HG02884 (cell line): ENCODE results near the gene NDUFAF2.
"Not testable (repeated sequence)": the region's sequence is repeated elsewhere in the genome, so short reads cannot be mapped to it uniquely, and the experiment has no call there.

ENCODE experiments used
- ATAC-seq: cut with Tn5 transposase; IDR thresholded peaks from one replicate; pipeline ENCODE4 v1.9.1; 2021; ENCODE audit warnings: mild to moderate bottlenecking, moderate library complexity; ENCODE audit not compliant: unreplicated experiment

The NDUFAF2 gene

GRCh38 chr5:60944904-60945812 lies at the start of gene NDUFAF2, which contains the start of gene ERCC8:
NDUFAF2 (plus strand) TSS chr5:60945205; CDS start chr5:60945256, 51 bp downstream.
ERCC8 (minus strand) TSS chr5:60945070; CDS start chr5:60945008, 62 bp downstream.
- peak; percentile 100 for ATAC-seq

- ATAC-seq: no peak
Observed at GRCh38 chr5:60896991-60897390, 48.0 kb upstream of the NDUFAF2 start.

DNA sequence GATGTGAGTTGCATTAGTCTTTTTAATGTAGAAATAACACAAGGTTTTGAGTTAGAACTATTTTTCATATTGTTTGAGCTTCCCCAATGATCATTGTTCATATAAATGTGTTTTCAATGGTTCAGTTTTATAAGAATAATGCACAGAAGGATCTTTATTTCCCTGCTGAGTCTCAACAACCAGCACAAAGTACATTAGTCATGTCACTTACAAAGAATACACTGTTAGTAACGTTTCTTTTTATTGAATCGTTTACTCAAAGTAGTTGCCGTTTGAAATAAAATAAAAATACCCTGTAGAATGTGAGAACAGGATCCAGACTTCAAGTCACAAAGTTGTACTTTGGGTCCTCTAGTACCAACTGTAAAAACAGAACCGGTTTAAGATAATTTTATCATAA lies 41.6 kb upstream of the NDUFAF2 start:
- no peak for ATAC-seq

- no peak for ATAC-seq
Observed at GRCh38 chr5:60916646-60917045, 28.4 kb upstream of the NDUFAF2 start.

DNA sequence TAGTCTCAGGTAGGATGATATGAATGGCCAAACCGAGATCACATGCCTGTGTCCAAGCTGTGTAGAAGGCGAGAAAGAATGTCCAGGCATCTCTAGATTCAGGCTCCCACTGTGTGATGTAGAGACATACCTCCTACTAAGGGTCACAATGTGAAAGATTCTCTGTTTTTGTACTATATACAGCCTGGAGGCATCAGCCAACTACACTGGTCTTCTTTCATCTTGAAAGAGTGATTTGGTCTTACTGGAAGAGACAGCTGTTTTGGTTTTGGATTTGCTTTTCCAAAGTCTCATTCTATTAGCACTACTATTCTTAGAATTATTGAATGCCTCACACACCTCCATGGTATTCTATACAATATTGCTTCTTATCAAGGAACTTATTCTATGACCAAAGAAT lies 26.5 kb upstream of the NDUFAF2 start:
- ATAC-seq: no peak

DNA sequence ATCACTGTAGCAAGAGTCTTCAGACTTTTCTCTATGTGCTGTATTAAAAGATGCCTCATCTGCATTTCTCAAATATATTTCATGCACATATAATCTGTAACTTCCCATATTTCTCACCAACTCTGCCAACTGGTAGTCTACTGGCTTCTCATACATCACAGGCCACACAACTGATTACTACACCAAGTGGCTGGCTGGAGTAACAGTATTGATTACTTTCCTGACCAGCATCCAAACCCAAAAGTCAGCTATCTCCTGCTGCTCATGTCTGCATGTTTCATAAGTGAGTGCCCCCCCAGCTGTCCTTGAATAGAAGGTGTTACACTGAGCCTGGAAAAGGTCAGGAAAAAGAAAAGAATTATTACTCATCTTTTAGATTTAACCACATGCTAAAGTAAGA lies 17.6 kb upstream of the NDUFAF2 start:
- ATAC-seq: no peak

DNA sequence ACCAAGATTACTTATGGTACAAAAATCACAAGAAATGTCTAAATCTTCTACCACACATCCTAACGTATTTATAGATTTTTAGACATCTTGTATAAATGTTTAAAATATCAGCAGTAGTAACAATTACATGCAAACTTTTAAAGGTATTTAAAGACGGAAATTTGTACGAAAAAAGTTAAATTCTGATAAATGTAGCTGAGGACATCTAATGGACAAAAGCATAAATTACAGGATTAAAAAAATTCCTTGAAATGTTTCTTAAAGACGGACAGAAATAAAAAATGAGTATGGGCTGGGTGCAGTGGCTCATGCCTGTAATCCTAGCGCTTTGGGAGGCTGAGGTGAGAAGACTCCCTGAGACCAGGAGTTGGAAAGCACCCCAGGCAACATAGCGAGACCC lies 16.0 kb upstream of the NDUFAF2 start:
- no peak for ATAC-seq

- no peak for ATAC-seq
Observed at GRCh38 chr5:60943624-60944023, 1.4 kb upstream of the NDUFAF2 start.

DNA sequence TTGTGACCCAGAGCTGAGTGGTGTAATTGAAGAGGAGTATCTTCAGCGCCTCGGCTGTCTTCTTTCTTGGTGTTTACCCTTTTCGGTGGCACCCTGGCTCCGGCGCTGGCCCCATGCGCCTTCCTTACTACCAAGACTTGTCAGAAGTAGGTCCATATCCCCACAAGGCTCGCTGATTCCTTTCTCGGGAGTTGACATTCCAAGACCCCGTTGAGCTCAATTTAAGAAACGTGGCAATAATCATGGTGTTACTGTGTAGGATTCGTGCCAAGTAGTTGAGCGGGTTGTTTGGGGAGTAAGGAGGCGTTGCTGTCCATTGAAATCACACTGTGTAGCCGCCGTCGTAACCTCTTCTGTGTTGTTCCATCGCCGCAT lies 795 bp downstream of the NDUFAF2 start:
- ATAC-seq: peak; percentile 18

GRCh38 chr5:60948738-60949137 lies 3.7 kb downstream of the NDUFAF2 start:
- no peak for ATAC-seq

DNA sequence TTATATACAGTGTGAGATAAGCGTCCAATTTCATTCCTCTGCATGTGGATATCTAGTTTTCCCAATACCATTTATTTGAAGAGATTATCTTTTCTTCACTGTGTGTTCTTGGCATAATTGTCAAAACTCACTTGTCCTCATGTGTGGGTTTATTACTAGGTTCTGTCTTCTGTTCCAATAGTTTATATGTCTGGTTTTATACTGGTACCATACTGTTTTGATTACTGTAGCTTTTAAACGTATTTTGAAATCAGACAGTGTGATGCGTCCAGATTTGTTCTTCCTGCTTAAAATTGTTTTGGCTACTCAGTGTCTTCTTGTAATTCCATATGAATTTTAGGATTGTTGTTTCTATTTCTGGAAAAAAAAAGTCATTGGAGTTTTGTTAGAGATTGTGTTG lies 10.2 kb downstream of the NDUFAF2 start:
- no peak for ATAC-seq

GRCh38 chr5:60958088-60958487 lies 13.1 kb downstream of the NDUFAF2 start:
- ATAC-seq: no peak

- ATAC-seq: no peak
Observed at GRCh38 chr5:60958712-60959111, 13.7 kb downstream of the NDUFAF2 start.

DNA sequence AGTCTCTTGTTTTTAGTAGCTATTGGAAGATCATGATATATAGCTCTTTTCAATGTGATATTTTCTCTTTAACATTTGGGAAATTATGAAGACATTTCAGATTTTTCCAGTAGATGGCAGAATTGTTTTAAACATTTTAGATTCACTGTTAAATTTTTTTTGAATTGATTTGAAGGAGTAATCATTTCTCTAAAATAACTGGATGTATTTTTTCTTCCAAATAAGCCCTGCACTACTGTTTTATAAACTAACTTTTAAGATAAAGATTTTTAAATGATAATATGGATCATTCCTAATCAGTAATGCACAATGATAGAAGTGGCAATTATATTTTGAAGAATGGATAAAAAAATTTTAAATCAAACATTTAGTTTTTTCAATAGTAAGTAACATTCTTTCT lies 14.2 kb downstream of the NDUFAF2 start:
- ATAC-seq: no peak

GRCh38 chr5:60960591-60960990 lies 15.6 kb downstream of the NDUFAF2 start:
- ATAC-seq: no peak

- no peak for ATAC-seq
Observed at GRCh38 chr5:60961685-60962084, 16.7 kb downstream of the NDUFAF2 start.

DNA sequence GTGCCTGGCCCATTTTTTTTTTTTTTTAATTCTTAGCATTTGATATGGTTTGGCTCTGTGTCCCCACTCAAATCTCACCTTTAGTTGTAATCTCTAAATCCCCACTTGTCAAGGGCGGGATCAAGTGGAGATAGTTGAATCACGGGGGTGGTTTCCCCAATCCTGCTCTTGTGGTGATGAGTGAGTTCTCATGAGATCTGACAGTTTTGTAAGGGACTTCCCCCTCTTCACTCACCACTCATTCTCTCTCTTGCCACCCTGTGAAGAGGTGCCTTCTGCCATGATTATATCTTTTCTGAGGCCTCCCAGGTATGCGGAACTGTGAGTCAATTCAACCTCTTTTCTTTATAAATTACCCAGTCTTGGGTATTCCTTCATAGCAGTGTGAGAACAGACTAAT lies 27.2 kb downstream of the NDUFAF2 start:
- ATAC-seq: no peak

DNA sequence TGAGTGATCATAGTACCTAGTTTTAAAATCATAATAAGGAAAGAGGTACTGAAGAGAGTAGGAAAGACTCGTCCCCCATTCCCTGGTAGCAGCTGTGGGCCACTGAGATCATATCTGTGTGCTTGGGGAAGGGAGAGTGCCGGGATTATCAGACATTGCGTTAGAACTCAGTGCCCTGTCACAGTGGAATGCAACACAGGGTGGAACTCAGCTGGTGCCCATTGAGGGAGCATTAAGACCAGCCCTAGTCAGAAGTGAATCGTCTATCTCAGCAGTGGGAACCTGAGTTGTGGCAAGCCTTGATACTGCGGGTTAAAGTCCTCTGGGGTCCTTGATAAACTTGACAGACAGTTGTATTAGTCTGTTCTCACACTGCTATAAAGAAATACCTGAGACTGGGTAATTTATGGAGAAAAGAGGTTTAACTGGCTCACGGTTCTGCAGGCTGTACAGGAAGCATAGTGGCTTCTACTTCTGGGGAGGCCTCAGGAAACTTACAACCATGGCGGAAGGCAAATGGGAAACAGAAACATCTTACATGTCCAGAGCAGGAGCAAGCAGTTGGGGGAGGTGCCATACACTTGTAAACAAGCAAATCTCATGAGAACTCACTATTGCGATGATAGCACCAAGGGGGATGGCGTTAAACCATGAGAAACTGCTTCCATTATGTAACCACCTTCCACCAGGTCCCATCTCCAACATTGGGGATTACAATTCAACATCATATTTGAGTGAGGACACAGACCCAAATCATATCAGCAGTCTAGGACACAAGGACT lies 33.1 kb downstream of the NDUFAF2 start:
- no peak for ATAC-seq

- ATAC-seq: no peak
Observed at GRCh38 chr5:60978968-60979367, 34.0 kb downstream of the NDUFAF2 start.

DNA sequence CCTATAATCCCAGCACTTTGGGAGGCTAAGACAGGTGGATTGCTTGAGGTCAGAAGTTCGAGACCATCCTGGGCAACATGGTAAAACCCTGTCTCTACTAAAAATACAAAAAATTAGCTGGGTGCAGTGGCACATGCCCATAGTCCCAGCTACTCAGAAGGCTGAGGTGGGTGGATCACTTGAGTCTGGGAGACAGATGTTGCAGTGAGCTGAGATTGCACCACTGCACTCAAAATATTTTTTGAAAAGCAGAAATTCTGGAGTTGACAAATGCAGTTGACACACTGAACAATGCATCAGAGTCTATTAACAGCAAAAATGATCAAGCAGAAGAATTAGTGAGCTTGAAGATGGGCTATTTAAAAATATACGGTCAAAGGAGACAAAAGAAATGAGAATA lies 35.5 kb downstream of the NDUFAF2 start:
- no peak for ATAC-seq

DNA sequence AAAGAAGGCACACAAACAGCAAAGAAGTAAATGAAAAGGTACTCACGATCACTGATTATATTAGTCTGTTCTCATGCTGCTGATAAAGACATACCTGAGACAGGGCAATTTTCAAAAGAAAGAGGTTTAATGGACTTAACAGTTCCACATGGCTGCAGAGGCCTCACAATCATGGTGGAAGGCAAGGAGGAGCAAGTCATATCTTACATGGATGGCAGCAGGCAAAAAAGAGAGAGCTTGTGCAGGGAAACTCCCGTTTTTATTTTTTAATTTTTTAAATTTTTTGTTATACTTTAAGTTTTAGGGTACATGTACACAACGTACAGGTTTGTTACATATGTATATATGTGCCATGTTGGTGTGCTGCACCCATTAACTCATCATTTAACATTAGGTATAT lies 37.1 kb downstream of the NDUFAF2 start:
- not testable (repeated sequence) for ATAC-seq

GRCh38 chr5:60989790-60990189 lies 44.8 kb downstream of the NDUFAF2 start:
- no peak for ATAC-seq
